ENCODE results near the gene DCHS1. TPM values are rescaled to one million over a fixed set of nuclear protein-coding genes. Genes with fewer than 3 reads are reported as not detected.

The DCHS1 gene
- total RNA-seq, 3 donors from 2014 or later (not counting 1 experiment from before 2014, with no cell fraction given), result 0.49 to 1.0 (median 0.83) TPM

- no peaks in the 10 kb centered on the region for H3K4me1 Mint-ChIP-seq
- no peak overlapping the region for H3K4me3 Mint-ChIP-seq
- H3K27ac ChIP-seq (ENCODE audit: low read length), result no peak overlapping the region
- H3K27me3 Mint-ChIP-seq (ENCODE audit: low read depth in 2 of 2), result no peaks in the 10 kb centered on the region
- no peak for ATAC-seq
- DNase-seq, result no peak
- no peaks in the 10 kb centered on the region for H3K4me1 ChIP-seq (ENCODE audit: control insufficient read depth, insufficient read depth, low read length)
- no peaks in the 10 kb centered on the region for H3K36me3 ChIP-seq (ENCODE audit: control insufficient read depth, insufficient read depth, low read length)
- WGBS (ENCODE audit: insufficient coverage), result 67% methylated on average over 1 of the region's 1 CpG
- H3K9me3 ChIP-seq (ENCODE audit: control insufficient read depth, insufficient read depth, low read length), result no peaks in the 10 kb centered on the region
- no peak for TF ChIP-seq CTCF (IDR thresholded peaks at IDR 0.05)
- intact Hi-C loops (cut with micrococcal nuclease), result no loop called here
- H3K36me3 Mint-ChIP-seq, result peaks cover 32% of the 10 kb centered on the region
- H3K27ac Mint-ChIP-seq, result no peak overlapping the region
- H3K4me3 ChIP-seq (ENCODE audit: low read length), result no peak overlapping the region
- peaks cover 5 to 9% of the 10 kb centered on the region in 2 donors for H3K9me3 Mint-ChIP-seq
- no peaks in the 10 kb centered on the region for H3K27me3 ChIP-seq (ENCODE audit: control insufficient read depth, insufficient read depth, low read length)
These were observed 72.0 kb downstream of the DCHS1 start for GRCh38 chr11:6583584-6583983.

GRCh38 chr11:6579681-6580080 is 75.9 kb downstream of the DCHS1 start:
- no peak for TF ChIP-seq CTCF (IDR thresholded peaks at IDR 0.05)
- intact Hi-C loops (cut with micrococcal nuclease), result no loop called here
- ATAC-seq (no peak), DNase-seq (no peak)
- no peaks in the 10 kb centered on the region for H3K9me3 ChIP-seq (ENCODE audit: control insufficient read depth, insufficient read depth, low read length)
- H3K36me3 Mint-ChIP-seq, result peaks cover 29% of the 10 kb centered on the region
- no peaks in the 10 kb centered on the region for H3K4me1 ChIP-seq (ENCODE audit: control insufficient read depth, insufficient read depth, low read length)
- H3K4me3 ChIP-seq (ENCODE audit: low read length), result no peak overlapping the region
- no peaks in the 10 kb centered on the region for H3K36me3 ChIP-seq (ENCODE audit: control insufficient read depth, insufficient read depth, low read length)
- H3K27me3 Mint-ChIP-seq (ENCODE audit: low read depth in 2 of 2), result no peaks in the 10 kb centered on the region
- H3K4me3 Mint-ChIP-seq, result no peak overlapping the region
- H3K27ac ChIP-seq (ENCODE audit: low read length), result no peak overlapping the region
- no peak overlapping the region for H3K27ac Mint-ChIP-seq
- H3K4me1 Mint-ChIP-seq, result no peaks in the 10 kb centered on the region
- no CpG with 5 or more reads among the region's 2 CpGs for WGBS (ENCODE audit: insufficient coverage)
- H3K27me3 ChIP-seq (ENCODE audit: control insufficient read depth, insufficient read depth, low read length), result no peaks in the 10 kb centered on the region
- peaks cover 5 to 9% of the 10 kb centered on the region in 2 donors for H3K9me3 Mint-ChIP-seq

- H3K9me3 ChIP-seq (ENCODE audit: control insufficient read depth, insufficient read depth, low read length), result no peaks in the 10 kb centered on the region
- no peaks in the 10 kb centered on the region for H3K36me3 ChIP-seq (ENCODE audit: control insufficient read depth, insufficient read depth, low read length)
- no peak overlapping the region for H3K4me3 ChIP-seq (ENCODE audit: low read length)
- no peak for DNase-seq
- H3K4me1 Mint-ChIP-seq, result no peaks in the 10 kb centered on the region
- H3K27me3 Mint-ChIP-seq (ENCODE audit: low read depth in 2 of 2), result no peaks in the 10 kb centered on the region
- no peaks in the 10 kb centered on the region for H3K27me3 ChIP-seq (ENCODE audit: control insufficient read depth, insufficient read depth, low read length)
- H3K4me3 Mint-ChIP-seq, result no peak overlapping the region
- 100% methylated on average over 1 of the region's 1 CpG for WGBS (ENCODE audit: insufficient coverage)
- no peak overlapping the region for H3K27ac Mint-ChIP-seq
- no peak for ATAC-seq
- peaks cover 14% of the 10 kb centered on the region for H3K36me3 Mint-ChIP-seq
- no peak overlapping the region for H3K27ac ChIP-seq (ENCODE audit: low read length)
- H3K4me1 ChIP-seq (ENCODE audit: control insufficient read depth, insufficient read depth, low read length), result no peaks in the 10 kb centered on the region
- intact Hi-C loops (cut with micrococcal nuclease), result no loop called here
- no peak for TF ChIP-seq CTCF (IDR thresholded peaks at IDR 0.05)
- peaks cover 4% of the 10 kb centered on the region in 2 donors for H3K9me3 Mint-ChIP-seq
These were observed 77.5 kb downstream of the DCHS1 start for GRCh38 chr11:6578134-6578533.

Data from natural killer cell (primary cell).